LNCaP clone FGC (cell line): Measurements from ENCODE around the gene LRRK1.
A peak's percentile ranks its signal among the peaks of the same experiment; 100 is the strongest.

ENCODE experiments used
- DNase-seq: peaks from one replicate; pipeline ENCODE4 v3.0.0-alpha.2; 2011; ENCODE audit warnings: low read depth
- H3K4me3 ChIP-seq: 2 replicates; pipeline ENCODE4 v1.5.1; 2011; ENCODE audit warnings: mild to moderate bottlenecking, low read depth, low read length, control low read depth
- CTCF ChIP-seq: IDR thresholded peaks from 2 replicates; pipeline ENCODE4 v1.5.1; 2012; ENCODE audit warnings: mild to moderate bottlenecking; ENCODE audit not compliant: control insufficient read depth, insufficient read depth; ENCODE audit errors: extremely low read depth

The LRRK1 gene

GRCh38 chr15:101087172-101087769 is 168.1 kb downstream of the LRRK1 start:
- H3K4me3 ChIP-seq, result no peak overlapping the region
- DNase-seq, result no peak
- no peak for TF ChIP-seq CTCF

GRCh38 chr15:101088271-101088670 is 169.1 kb downstream of the LRRK1 start:
- no peak for TF ChIP-seq CTCF
- H3K4me3 ChIP-seq, result no peak overlapping the region
- no peak for DNase-seq

GRCh38 chr15:101088788-101089578 is 169.8 kb downstream of the LRRK1 start:
- no peak overlapping the region for H3K4me3 ChIP-seq
- peak; percentile 98 for TF ChIP-seq CTCF
- no peak for DNase-seq

DNA sequence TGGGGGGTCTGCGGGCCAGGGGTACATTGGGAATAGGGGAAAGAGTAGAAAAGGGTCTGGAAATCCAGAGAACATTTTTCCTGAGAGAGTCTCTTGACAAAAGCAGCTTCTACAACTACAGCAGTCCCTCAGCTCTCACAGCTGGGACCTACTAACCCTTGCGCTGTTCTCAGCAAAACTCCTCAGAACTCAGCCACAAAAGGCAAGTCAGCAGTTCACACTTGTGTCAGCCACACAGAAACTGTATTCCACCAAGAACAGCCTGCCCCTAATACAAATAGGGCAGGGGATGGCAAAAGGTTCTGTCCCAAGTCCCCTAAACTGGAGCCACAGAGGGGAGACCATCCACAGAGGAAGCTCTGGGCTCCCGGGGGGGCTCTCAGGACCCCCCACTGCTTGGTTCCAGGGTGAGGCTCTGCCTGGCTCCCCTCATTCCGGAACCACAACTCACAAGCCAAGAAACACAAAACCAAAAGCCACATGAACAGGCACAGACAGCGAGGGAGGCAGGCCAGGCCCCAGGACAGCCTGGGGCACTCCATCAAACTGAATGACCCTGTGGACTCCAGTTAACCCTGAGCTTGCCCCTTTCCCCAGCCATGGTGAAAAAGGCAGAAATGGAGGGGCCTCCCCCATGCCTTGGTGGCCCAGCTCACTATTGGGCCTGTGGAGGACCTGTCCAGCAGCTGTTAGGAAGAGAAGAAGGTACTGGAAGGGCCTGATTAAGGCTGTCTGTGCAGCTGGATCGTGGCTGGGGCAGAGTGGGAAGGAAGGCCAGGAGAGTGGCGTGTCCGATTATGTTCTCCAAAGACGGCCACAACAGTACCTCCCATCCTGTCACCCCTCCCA is 170.6 kb downstream of the LRRK1 start:
- DNase-seq, result no peak
- H3K4me3 ChIP-seq, result no peak overlapping the region
- TF ChIP-seq CTCF, result no peak

DNA sequence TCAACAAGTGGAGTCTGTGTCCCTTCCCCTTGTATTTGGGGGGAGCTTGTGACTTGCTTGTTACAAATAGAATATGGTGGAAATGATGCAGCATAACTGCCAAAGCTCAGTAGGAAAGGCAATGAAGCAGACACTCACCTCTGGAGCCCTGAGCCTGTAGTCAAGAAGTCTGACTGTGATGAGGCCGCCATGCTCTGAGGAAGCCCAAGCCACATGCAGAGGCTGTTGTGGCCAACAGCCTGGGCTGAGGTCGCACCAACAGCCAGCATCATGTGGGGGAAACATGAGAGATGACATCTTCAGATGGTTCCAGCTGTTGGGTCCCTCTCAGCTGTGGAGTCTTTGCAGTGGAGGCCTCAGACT is 171.3 kb downstream of the LRRK1 start:
- no peak for DNase-seq
- TF ChIP-seq CTCF, result no peak
- no peak overlapping the region for H3K4me3 ChIP-seq

DNA sequence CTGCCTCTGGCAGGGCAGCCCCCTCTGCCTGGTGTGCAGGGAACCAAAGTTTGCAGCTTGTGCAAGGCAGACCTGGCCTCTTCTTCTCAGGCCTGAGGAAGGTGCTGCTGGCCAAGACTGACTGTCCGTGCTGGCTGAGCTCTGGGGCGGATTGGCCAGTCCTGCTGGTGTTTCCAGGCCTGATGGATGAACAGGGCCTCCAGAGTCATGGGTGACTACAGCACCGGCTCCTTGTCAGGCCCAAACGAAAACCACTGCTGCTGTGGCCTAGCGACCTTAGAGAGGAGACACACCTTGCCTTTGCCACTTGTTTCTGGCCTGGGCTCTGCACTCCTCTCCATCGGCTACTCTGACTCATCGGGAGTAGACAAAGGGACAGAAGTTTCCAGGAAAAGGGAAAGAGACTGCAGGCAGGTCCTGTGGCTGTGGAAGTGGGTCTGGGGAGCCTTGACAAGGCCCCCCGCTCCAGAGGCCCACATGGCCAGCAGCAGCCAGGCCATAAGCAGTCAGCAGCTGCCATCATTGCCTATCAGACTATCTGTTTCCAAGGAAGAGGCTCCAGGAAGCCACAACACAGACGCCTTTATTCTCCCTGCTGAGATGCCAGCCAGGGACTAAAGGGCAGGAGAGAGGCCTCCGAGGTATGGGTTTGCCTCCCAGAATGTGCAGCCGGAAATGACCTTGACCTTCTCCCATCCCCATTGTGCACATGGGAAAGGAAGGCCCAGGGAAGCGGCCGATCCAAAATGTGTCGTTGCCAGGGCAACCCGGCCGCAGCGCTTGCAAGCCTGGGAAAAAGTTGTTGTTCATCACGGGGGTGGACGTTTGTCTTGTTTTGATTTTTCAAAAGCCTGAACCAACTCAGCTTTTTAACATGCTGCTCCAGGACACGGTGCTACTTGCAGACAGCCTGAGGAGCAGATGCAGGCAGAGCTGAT is 172.2 kb downstream of the LRRK1 start:
- H3K4me3 ChIP-seq, result no peak overlapping the region
- DNase-seq, result no peak
- TF ChIP-seq CTCF, result no peak
